Sigmoid colon (tissue), 7 donors: ENCODE measurements around the gene TPO. TPM values are rescaled to one million over a fixed set of nuclear protein-coding genes. Genes with fewer than 3 reads are reported as not detected.
A peak's percentile ranks its signal among the peaks of the same experiment; 100 is the strongest.

ENCODE experiments used
- DNase-seq: peaks from one replicate; pipeline ENCODE4 v3.0.0-alpha.2; 2019
- H3K27ac ChIP-seq, 4 donors: fragments of 200-600 bp; sonication (generic); one replicate each; pipeline ENCODE4 v1.5.1; 2016 to 2019; ENCODE audit warnings: mild to moderate bottlenecking in 1 of 4
- H3K27me3 ChIP-seq, 3 donors: fragments of 200-600 bp; sonication (generic); one replicate each; pipeline ENCODE4 v1.5.1; 2019; ENCODE audit warnings: mild to moderate bottlenecking in 1 of 3
- H3K36me3 ChIP-seq, 4 donors: fragments of 200-600 bp; sonication (generic); one replicate each; pipeline ENCODE4 v1.5.1; 2016 to 2019
- H3K4me1 ChIP-seq, 4 donors: fragments of 200-600 bp; sonication (generic); one replicate each; pipeline ENCODE4 v1.5.1; 2017 to 2019
- H3K4me3 ChIP-seq, 4 donors: fragments of 200-600 bp; sonication (generic); one replicate each; pipeline ENCODE4 v1.5.1; 2017 to 2019; ENCODE audit warnings: mild to moderate bottlenecking in 2 of 4, moderate library complexity in 1 of 4
- H3K9me3 ChIP-seq, 4 donors: fragments of 200-600 bp in 3 of 4; sonication (generic) in 3 of 4; one replicate each; pipeline versions ENCODE4 v1.5.1 to v1.6.1; 2013 to 2019
- CTCF ChIP-seq, 4 experiments: fragments of 450-650 bp in 3 of 4; fragments of 200-600 bp in 1 of 4; IDR thresholded peaks; one replicate each; pipeline ENCODE4 v1.5.1; 2016 to 2019; ENCODE audit warnings: antibody characterized with exemption in 4 of 4, mild to moderate bottlenecking in 3 of 4, moderate library complexity in 2 of 4
- EP300 ChIP-seq, 4 donors: sonication (generic); formaldehyde crosslinking; IDR thresholded peaks; one replicate each; pipeline ENCODE4 v1.6.1; 2017; ENCODE audit warnings: antibody characterized with exemption in 4 of 4
- POLR2A ChIP-seq, 2 donors: fragments of 450-650 bp; IDR thresholded peaks; one replicate each; pipeline ENCODE4 v1.6.1; 2016; ENCODE audit warnings: antibody characterized with exemption in 2 of 2, mild to moderate bottlenecking in 2 of 2, moderate library complexity in 2 of 2
- POLR2AphosphoS5 ChIP-seq, 4 donors: sonication (generic); formaldehyde crosslinking; IDR thresholded peaks; one replicate each; pipeline ENCODE4 v1.6.1; 2017; ENCODE audit warnings: antibody characterized with exemption in 4 of 4
- WGBS, 2 donors: extraction: QIAGEN DNeasy Blood & Tissue Kit; methylation state at CpG; one replicate each; pipeline ENCODE4 v1.1.7; 2013; 5-methylcytosine and 5-hydroxymethylcytosine counted together
- intact Hi-C: fragments of 100-400 bp; cut with DNase I; formaldehyde crosslinking; loops from one replicate; pipeline ENCODE4 v1.15.1; 2023
- polyA plus RNA-seq, 3 donors: library from polyadenylated mRNA; stranded (reverse); fragments of 200-250 nt; gene quantifications; one replicate each; pipeline ENCODE4 v1.2.3, GENCODE V29; 2013
- total RNA-seq, 4 donors: library from RNA; depleted of rRNA; stranded (reverse); fragments of >200 nt; gene quantifications; one replicate each; pipeline ENCODE4 v1.1.0, GENCODE V29; 2016
- donor health status: healthy with polysubstance abuse.
- donor health status: Bipolar disorder and iron deficiency.
- donor health status: healthy.

The TPO gene
- total and polyA plus RNA-seq, 7 donors, result 0.60 to 18.8 (median 3.5) TPM

- intact Hi-C loops, result loop anchor here (2.0 to 5.0 kb wide), 2 partner anchors 197 to 836 kb away; no protein-coding TSS in a partner anchor
- Histone ChIP-seq H3K9me3 (no peaks in the 10 kb centered on the region), H3K4me3 (no peak overlapping the region), H3K27me3 (no peaks in the 10 kb centered on the region), H3K36me3 (no peaks in the 10 kb centered on the region), H3K4me1 (peaks cover 0 to 13% (median 9%) of the 10 kb centered on the region in 4 donors), H3K27ac (no peak overlapping the region)
- WGBS, 2 donors, result 24 to 27% methylated on average over 32 of the region's 32 CpGs
- no peak for TF ChIP-seq POLR2AphosphoS5 (IDR thresholded peaks at IDR 0.05)
- peak; percentile 44 to 98 (median 72) for TF ChIP-seq CTCF (IDR thresholded peaks at IDR 0.05)
- TF ChIP-seq POLR2A (IDR thresholded peaks at IDR 0.05), result no peak
- DNase-seq, result peak; percentile 75
These were observed 137.5 kb downstream of the TPO start for GRCh38 chr2:1550658-1551316.

GRCh38 chr2:1551905-1552304 is 138.6 kb downstream of the TPO start:
- intact Hi-C loops, result loop anchor here (2.0 to 5.0 kb wide), 2 partner anchors 195 to 837 kb away; no protein-coding TSS in a partner anchor
- 89 to 93% methylated on average over 4 of the region's 4 CpGs for WGBS, 2 donors

GRCh38 chr2:1552611-1553010 is 139.3 kb downstream of the TPO start:
- peaks cover 0 to 10% (median 9%) of the 10 kb centered on the region in 4 donors for H3K4me1 ChIP-seq
- WGBS, 2 donors, result 82 to 84% methylated on average over 7 of the region's 7 CpGs
- H3K9me3 ChIP-seq, result no peaks in the 10 kb centered on the region
- H3K4me3 ChIP-seq, result no peak overlapping the region
- intact Hi-C loops, result loop anchor here (5.0 kb wide), 1 partner anchor 195 kb away; no protein-coding TSS in a partner anchor
- TF ChIP-seq CTCF (IDR thresholded peaks at IDR 0.05) (no peak), EP300 (IDR thresholded peaks at IDR 0.05) (no peak), POLR2AphosphoS5 (IDR thresholded peaks at IDR 0.05) (no peak), POLR2A (IDR thresholded peaks at IDR 0.05) (no peak)
- no peak overlapping the region for H3K27ac ChIP-seq
- DNase-seq, result no peak
- H3K36me3 ChIP-seq, result no peaks in the 10 kb centered on the region
- no peaks in the 10 kb centered on the region for H3K27me3 ChIP-seq

More at GRCh38 chr2:1551905-1552304, 138.6 kb downstream of the TPO start:
- TF ChIP-seq EP300 (IDR thresholded peaks at IDR 0.05) (no peak), POLR2A (IDR thresholded peaks at IDR 0.05) (no peak), CTCF (IDR thresholded peaks at IDR 0.05) (no peak), POLR2AphosphoS5 (IDR thresholded peaks at IDR 0.05) (no peak)
- Histone ChIP-seq H3K27ac (no peak overlapping the region), H3K4me3 (no peak overlapping the region), H3K36me3 (no peaks in the 10 kb centered on the region), H3K9me3 (no peaks in the 10 kb centered on the region), H3K4me1 (peaks cover 0 to 10% (median 9%) of the 10 kb centered on the region in 4 donors), H3K27me3 (no peaks in the 10 kb centered on the region)
- DNase-seq, result no peak

GRCh38 chr2:1553671-1554295 is 140.5 kb downstream of the TPO start:
- Histone ChIP-seq H3K27me3 (no peaks in the 10 kb centered on the region), H3K36me3 (no peaks in the 10 kb centered on the region), H3K9me3 (no peaks in the 10 kb centered on the region), H3K4me1 (peaks cover 0 to 10% (median 9%) of the 10 kb centered on the region in 4 donors), H3K4me3 (no peak overlapping the region), H3K27ac (peak overlapping the region in 1 of 4 donors; percentile 31)
- 55 to 65% methylated on average over 9 of the region's 9 CpGs for WGBS, 2 donors
- DNase-seq, result no peak
- no peak for TF ChIP-seq CTCF (IDR thresholded peaks at IDR 0.05)
- TF ChIP-seq POLR2AphosphoS5 (IDR thresholded peaks at IDR 0.05), result peak in 1 of 4 donors; percentile 7
- intact Hi-C loops, result loop anchor here (5.0 kb wide), 1 partner anchor 194 kb away; no protein-coding TSS in a partner anchor
